ENCODE measurements around the gene DNAJC15. TPM values are rescaled to one million over a fixed set of nuclear protein-coding genes. Genes with fewer than 3 reads are reported as not detected.

Gene DNAJC15
- total and polyA plus RNA-seq, 2 donors (not counting 3 experiments of a cell fraction or from before 2014, with no cell fraction given): 21.8 to 40.8 TPM

GRCh38 chr13:42994878-42995277, 28.5 kb upstream of the DNAJC15 start:
- CTCF ChIA-PET: no interaction called here

More at GRCh38 chr13:42994878-42995277, 28.5 kb upstream of the DNAJC15 start:
- no peak for TF ChIP-seq GATA2 (IDR thresholded peaks at IDR 0.05; ENCODE audit: insufficient read depth, insufficient read length, low read depth, low read length)
- no peak for TF ChIP-seq MYC (IDR thresholded peaks at IDR 0.05; ENCODE audit: low read depth, low read length)
- no peak for TF ChIP-seq CTCF (IDR thresholded peaks at IDR 0.05; ENCODE audit: extremely low read depth in 1 of 2, insufficient read depth in 1 of 2, low read depth in 1 of 2, low read length in 2 of 2)
- TF ChIP-seq EZH2 (IDR thresholded peaks at IDR 0.05; ENCODE audit: borderline replicate concordance, low read depth, low read length, severe bottlenecking): no peak
- TF ChIP-seq FOS (IDR thresholded peaks at IDR 0.05; ENCODE audit: borderline replicate concordance, insufficient read depth, low read length): no peak
- no peak for TF ChIP-seq POLR2AphosphoS5 (IDR thresholded peaks at IDR 0.05; ENCODE audit: insufficient read depth, low read depth, low read length)
- no peak for TF ChIP-seq POLR2A (IDR thresholded peaks at IDR 0.05; ENCODE audit: low read depth, low read length)
- no peak for TF ChIP-seq MAX (IDR thresholded peaks at IDR 0.05; ENCODE audit: insufficient read depth, insufficient read length)
- H3K27me3 ChIP-seq (ENCODE audit: control insufficient read depth in 2 of 2, insufficient read depth in 2 of 2, low read length in 2 of 2): no peaks in the 10 kb centered on the region
- H4K20me1 ChIP-seq (replicated peaks; ENCODE audit: control insufficient read depth, extremely low read depth, insufficient read depth, low read length): no peaks in the 10 kb centered on the region
- H3K9ac ChIP-seq (replicated peaks; ENCODE audit: extremely low read depth, insufficient read depth, low read length): no peak overlapping the region
- BruUV-seq (replicated peaks): no TSS peak
- FAIRE-seq: no peak
- no peak overlapping the region for H2AFZ ChIP-seq (ENCODE audit: low read depth, low read length)
- no peaks in the 10 kb centered on the region for H3K79me2 ChIP-seq (ENCODE audit: control insufficient read depth, insufficient read depth, low read length)
- no peaks in the 10 kb centered on the region for H3K9me1 ChIP-seq (replicated peaks; ENCODE audit: control insufficient read depth, extremely low read depth, insufficient read depth, low read length)
- intact Hi-C loops (cut with micrococcal nuclease) (loop anchor here (5.0 kb wide), 1 partner anchor 82 kb away; no protein-coding TSS in a partner anchor), dilution Hi-C loops (cut with MboI; ENCODE audit: extremely low pct_ligation_motif_present, low sequenced_read_pairs) (no loop called here)
- no peak overlapping the region for H3K4me2 ChIP-seq (ENCODE audit: insufficient read depth, low read length)
- H3K4me1 ChIP-seq (ENCODE audit: control insufficient read depth, extremely low read depth, insufficient read depth, low read length): peaks cover 22% of the 10 kb centered on the region
- H3K9me3 ChIP-seq (replicated peaks; ENCODE audit: control insufficient read depth, insufficient read depth, low read length): no peaks in the 10 kb centered on the region
- no peak for DNase-seq (ENCODE audit: low read depth, low spot score)
- POLR2A ChIA-PET: no interaction called here
- H3K27ac ChIP-seq (ENCODE audit: insufficient read depth, low read depth, low read length): no peak overlapping the region
- no peak overlapping the region for H3K4me3 ChIP-seq (replicated peaks in 1 of 3; ENCODE audit: insufficient read depth in 1 of 3, low read depth in 1 of 3, low read length in 3 of 3)
- no peaks in the 10 kb centered on the region for H3K36me3 ChIP-seq (ENCODE audit: control insufficient read depth in 2 of 2, extremely low read depth in 1 of 2, insufficient read depth in 2 of 2, low read length in 2 of 2)
